Choroid plexus epithelial cell (primary cell): ENCODE results near the gene ZNF45.
A peak's percentile ranks its signal among the peaks of the same experiment; 100 is the strongest.
"Not testable (repeated sequence)": the region's sequence is repeated elsewhere in the genome, so short reads cannot be mapped to it uniquely, and the experiment has no call there.

Experiments
- DNase-seq: peaks from one replicate; pipeline ENCODE4 v3.0.0-alpha.2; 2010; ENCODE audit warnings: low read depth
- H3K4me3 ChIP-seq: 2 replicates; pipeline ENCODE4 v1.5.1; 2011; ENCODE audit warnings: low read depth, mild to moderate bottlenecking, control low read depth, low read length, moderate library complexity
- TF ChIP-seq, protein P1 (sequence below): conservative IDR thresholded peaks from 2 replicates; pipeline ENCODE4 v1.5.1; 2011; ENCODE audit warnings: low read depth, mild to moderate bottlenecking, control low read depth, inconsistent platforms, low read length, moderate library complexity

Gene ZNF45

DNA sequence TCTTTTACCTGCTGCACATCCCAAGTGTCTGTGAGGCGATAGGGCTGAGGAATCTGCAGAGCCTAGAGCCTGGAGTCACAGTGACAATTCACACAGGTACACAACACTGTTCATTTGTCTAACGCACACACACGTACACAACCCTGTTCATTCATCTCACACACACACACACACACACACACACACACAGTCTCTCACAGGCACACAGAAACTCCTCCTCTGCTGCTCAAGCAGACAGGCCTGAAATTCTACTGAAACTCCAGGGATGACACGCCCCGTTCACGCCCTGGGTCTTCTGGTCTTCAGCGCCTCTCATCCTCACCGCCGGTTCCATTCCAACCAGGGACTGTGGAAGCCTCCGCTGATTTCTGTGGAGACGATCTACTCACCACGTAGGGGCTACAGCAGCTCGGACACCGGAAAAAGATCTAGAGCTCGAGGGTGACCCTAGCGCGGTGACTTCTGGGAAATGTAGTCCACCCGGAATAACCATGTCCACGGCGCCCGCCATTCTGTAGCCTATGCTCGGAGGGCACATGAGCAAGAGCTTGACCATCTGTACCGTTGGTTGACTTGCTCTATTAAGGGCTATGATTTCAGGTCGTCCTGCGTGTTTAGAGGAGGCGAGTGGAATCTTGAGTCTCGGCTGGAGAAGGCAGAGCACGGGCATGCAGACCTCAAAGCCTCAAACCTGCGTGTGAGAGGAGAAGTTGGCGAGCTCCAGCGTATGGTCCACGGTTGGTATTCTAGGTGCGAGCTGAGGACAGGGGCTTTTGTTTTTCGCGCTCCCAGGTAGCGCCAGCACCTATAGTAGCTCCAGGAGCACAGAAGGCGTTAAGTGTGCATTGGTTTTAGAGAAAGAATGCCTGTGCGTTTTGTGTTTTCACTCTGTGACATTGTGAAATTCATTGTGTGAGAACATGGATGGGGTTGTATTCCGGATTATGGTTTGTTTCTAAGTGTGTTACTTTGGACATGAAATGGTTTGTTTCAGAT lies 33.4 kb downstream of the ZNF45 start:
- H3K4me3 ChIP-seq: peak overlapping the region; percentile 78
- TF ChIP-seq, protein P1, sequence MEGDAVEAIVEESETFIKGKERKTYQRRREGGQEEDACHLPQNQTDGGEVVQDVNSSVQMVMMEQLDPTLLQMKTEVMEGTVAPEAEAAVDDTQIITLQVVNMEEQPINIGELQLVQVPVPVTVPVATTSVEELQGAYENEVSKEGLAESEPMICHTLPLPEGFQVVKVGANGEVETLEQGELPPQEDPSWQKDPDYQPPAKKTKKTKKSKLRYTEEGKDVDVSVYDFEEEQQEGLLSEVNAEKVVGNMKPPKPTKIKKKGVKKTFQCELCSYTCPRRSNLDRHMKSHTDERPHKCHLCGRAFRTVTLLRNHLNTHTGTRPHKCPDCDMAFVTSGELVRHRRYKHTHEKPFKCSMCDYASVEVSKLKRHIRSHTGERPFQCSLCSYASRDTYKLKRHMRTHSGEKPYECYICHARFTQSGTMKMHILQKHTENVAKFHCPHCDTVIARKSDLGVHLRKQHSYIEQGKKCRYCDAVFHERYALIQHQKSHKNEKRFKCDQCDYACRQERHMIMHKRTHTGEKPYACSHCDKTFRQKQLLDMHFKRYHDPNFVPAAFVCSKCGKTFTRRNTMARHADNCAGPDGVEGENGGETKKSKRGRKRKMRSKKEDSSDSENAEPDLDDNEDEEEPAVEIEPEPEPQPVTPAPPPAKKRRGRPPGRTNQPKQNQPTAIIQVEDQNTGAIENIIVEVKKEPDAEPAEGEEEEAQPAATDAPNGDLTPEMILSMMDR: no peak
- peak; percentile 91 for DNase-seq

DNA sequence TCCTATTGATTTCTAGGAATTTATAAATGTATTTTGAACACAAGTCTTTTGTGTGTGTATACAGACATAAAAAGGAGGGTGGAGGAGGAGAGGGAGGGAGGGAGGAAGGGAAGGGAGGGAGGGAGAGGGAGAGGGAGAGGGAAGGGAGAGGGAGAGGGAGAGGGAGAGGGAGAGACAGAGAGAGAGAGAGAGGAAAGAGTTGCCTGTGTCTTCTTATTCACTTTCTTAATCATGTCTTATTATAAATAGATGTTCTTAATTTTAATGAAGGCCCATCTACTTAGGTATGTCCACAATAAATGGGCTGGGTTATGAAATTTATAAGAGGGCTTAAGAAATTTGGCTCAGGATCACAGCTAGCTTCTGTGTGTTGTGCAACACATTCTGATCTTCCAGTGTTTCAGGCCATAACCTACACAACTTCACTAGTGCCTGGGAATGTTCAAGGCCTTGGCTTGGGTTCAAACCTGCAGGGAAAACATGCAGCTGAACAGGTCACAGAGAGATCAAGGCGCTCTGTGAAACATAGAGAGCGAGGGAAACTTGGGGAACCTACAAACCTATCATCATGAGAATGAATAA lies 39.3 kb downstream of the ZNF45 start:
- H3K4me3 ChIP-seq: no peak overlapping the region
- TF ChIP-seq, protein P1: no peak
- DNase-seq: peak; percentile 4

GRCh38 chr19:43883864-43884263 lies 51.2 kb downstream of the ZNF45 start, which contains the start of gene ZNF404:
Gene ZNF404, minus strand, starts transcription at chr19:43883964.
- H3K4me3 ChIP-seq: no peak within 1 kb of the TSS
- TF ChIP-seq, protein P1: no peak
- no peak for DNase-seq

DNA sequence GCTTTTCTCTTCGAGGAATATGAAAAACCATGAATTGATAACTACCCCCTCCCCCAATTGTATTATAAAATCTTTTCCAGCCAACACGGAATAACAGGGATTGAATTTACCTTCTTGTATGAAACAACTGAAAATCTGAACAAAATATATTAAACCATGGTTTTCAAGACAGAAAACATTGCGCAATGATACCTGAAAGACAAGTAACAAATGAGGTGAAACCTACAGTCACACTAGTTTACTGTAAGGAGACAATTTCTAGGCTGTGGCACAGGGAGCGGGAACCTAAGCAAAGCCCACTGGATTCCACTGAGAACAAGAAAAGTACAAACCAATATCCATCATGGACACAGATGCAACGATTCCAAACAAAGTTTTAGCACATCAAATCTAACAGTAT lies 54.6 kb downstream of the ZNF45 start:
- no peak overlapping the region for H3K4me3 ChIP-seq
- DNase-seq: no peak
- TF ChIP-seq, protein P1: no peak

- peak; percentile 5 for DNase-seq
- TF ChIP-seq, protein P1: no peak
- H3K4me3 ChIP-seq: no peak overlapping the region
Observed at GRCh38 chr19:43872547-43873336, 62.3 kb downstream of the ZNF45 start.

DNA sequence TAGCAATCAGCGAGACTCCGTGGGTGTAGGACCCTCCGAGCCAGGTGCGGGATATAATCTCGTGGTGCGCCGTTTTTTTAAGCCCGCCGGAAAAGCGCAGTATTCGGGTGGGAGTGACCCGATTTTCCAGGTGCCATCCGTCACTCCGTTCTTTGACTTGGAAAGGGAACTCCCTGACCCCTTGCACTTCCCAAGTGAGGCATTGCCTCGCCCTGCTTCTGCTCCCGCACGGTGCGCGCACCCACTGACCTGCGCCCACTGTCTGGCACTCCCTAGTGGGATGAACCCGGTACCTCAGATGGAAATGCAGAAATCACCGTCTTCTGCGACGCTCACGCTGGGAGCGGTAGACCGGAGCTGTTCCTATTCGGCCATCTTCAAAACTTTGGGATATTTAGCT lies 68.2 kb downstream of the ZNF45 start:
- not testable (repeated sequence) for H3K4me3 ChIP-seq, DNase-seq
